PFSK-1 (cell line): Measurements from ENCODE around the gene KDR.

Experiments used
- FOXP2 ChIP-seq: optimal IDR thresholded peaks from 2 replicates; pipeline ENCODE3; 2011; ENCODE audit warnings: borderline replicate concordance, control low read depth, inconsistent platforms; ENCODE audit not compliant: insufficient read depth; ENCODE audit errors: extremely low read length, extremely low read depth
- POLR2AphosphoS5 ChIP-seq: IDR thresholded peaks from 2 replicates; pipeline ENCODE4 v1.6.1; 2012; ENCODE audit warnings: low read depth, mild to moderate bottlenecking, control low read depth, low read length, moderate library complexity
- REST ChIP-seq, 2 experiments: IDR thresholded peaks; 2 replicates each; pipeline versions ENCODE4 v1.6.1 to v1.8.0; 2011 to 2012; ENCODE audit warnings: low read depth in 2 of 2, low read length in 2 of 2, control low read depth in 1 of 2, inconsistent platforms in 1 of 2, mild to moderate bottlenecking in 1 of 2, moderate library complexity in 1 of 2; ENCODE audit not compliant: insufficient read depth in 1 of 2
- SIN3A ChIP-seq: IDR thresholded peaks from 2 replicates; pipeline ENCODE4 v1.6.1; 2012; ENCODE audit warnings: mild to moderate bottlenecking, low read length, moderate library complexity, borderline replicate concordance; ENCODE audit not compliant: insufficient read depth
- TAF1 ChIP-seq: IDR thresholded peaks from 2 replicates; pipeline ENCODE4 v1.6.1; 2012; ENCODE audit warnings: low read length, control low read depth, borderline replicate concordance; ENCODE audit not compliant: insufficient read depth

Gene KDR

GRCh38 chr4:55136634-55137033 is 11.2 kb upstream of the KDR start:
- TF ChIP-seq SIN3A: no peak

- TF ChIP-seq POLR2AphosphoS5 (no peak), FOXP2 (no peak), SIN3A (no peak), REST (IDR thresholded peaks at IDR 0.05; ENCODE audit: insufficient read depth in 1 of 2, low read depth in 2 of 2, low read length in 2 of 2) (no peak), TAF1 (no peak)
Measured at GRCh38 chr4:55133951-55134350, 8.6 kb upstream of the KDR start.

- TF ChIP-seq REST (IDR thresholded peaks at IDR 0.05; ENCODE audit: insufficient read depth in 1 of 2, low read depth in 2 of 2, low read length in 2 of 2): no peak
- TF ChIP-seq FOXP2: no peak
- no peak for TF ChIP-seq POLR2AphosphoS5
- TF ChIP-seq SIN3A: no peak
- no peak for TF ChIP-seq TAF1
Measured at GRCh38 chr4:55132775-55133174, 7.4 kb upstream of the KDR start.

DNA sequence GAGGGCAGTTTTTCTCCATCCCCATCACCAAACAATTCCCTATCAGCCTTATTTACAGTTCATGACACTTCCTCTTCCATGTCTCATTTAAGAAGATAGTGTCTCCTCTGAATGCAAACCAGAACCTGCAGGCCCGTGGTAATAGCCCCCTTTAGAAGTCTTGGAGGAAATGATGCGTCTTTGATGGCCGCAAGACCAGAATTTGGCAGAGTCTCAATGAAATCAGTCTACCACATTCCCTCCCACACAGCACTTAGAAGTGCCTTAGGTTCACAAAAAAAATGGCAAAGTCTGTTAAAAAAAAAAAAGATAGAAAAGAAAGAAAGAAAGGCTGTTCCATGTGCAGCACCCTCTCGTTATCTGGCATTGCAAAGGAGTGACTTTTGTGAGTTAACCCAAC is 2.1 kb upstream of the KDR start:
- TF ChIP-seq POLR2AphosphoS5 (no peak), FOXP2 (no peak), TAF1 (no peak), REST (IDR thresholded peaks at IDR 0.05; ENCODE audit: insufficient read depth in 1 of 2, low read depth in 2 of 2, low read length in 2 of 2) (no peak)

- TF ChIP-seq POLR2AphosphoS5 (no peak), REST (IDR thresholded peaks at IDR 0.05; ENCODE audit: insufficient read depth in 1 of 2, low read depth in 2 of 2, low read length in 2 of 2) (no peak), FOXP2 (no peak), TAF1 (no peak), SIN3A (no peak)
Measured at GRCh38 chr4:55127053-55127452, 1.7 kb upstream of the KDR start.
